ENCODE data around the gene DLD.
A peak's percentile ranks its signal among the peaks of the same experiment; 100 is the strongest.

DLD gene

DNA sequence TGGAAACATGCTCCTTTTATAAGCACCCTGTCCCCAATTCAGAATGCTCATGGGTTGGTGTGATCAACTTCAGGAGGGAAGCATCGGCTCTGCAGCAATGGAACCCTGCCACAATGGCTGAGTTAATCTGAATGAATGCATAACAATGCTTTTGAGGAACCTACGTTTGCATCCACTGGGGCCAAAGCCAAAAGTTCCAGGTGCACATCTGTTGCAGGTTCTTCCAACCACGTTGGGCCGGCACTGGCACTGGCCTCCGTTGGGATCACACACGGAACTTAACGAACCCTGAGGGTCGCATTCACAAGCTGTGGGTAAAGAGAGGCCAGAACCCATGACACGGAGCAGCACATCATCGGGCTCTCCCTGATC lies 68.5 kb downstream of the DLD start:
- DNase-seq (ENCODE audit: low read depth) = no peak
- no peak overlapping the region for H3K4me3 ChIP-seq (ENCODE audit: low read length)
- TF ChIP-seq, protein P1, sequence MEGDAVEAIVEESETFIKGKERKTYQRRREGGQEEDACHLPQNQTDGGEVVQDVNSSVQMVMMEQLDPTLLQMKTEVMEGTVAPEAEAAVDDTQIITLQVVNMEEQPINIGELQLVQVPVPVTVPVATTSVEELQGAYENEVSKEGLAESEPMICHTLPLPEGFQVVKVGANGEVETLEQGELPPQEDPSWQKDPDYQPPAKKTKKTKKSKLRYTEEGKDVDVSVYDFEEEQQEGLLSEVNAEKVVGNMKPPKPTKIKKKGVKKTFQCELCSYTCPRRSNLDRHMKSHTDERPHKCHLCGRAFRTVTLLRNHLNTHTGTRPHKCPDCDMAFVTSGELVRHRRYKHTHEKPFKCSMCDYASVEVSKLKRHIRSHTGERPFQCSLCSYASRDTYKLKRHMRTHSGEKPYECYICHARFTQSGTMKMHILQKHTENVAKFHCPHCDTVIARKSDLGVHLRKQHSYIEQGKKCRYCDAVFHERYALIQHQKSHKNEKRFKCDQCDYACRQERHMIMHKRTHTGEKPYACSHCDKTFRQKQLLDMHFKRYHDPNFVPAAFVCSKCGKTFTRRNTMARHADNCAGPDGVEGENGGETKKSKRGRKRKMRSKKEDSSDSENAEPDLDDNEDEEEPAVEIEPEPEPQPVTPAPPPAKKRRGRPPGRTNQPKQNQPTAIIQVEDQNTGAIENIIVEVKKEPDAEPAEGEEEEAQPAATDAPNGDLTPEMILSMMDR (IDR thresholded peaks at IDR 0.05; ENCODE audit: insufficient read depth, low read depth, low read length, missing control alignments) = no peak

DNA sequence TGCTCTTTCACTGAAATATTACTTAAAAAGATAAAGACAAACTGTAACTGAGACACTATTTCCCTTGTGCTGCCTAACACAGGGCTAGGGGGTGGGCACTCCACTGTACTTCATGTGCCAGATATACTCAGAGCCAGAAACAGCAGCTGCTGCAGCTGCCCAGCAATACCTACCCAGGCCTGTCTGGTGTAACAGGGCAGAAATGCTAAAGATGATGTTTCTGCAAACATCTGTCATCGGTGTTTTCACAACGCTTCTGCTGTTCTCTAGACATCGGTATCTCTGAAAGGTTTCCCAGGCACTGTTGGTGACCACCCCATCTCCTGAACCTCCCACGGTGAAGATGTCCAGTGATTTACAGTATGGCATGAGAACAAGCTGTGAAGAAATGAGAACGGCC lies 69.3 kb downstream of the DLD start:
- H3K4me3 ChIP-seq (ENCODE audit: low read length) = no peak overlapping the region
- DNase-seq (ENCODE audit: low read depth) = no peak
- TF ChIP-seq, protein P1 (IDR thresholded peaks at IDR 0.05; ENCODE audit: insufficient read depth, low read depth, low read length, missing control alignments) = no peak

DNA sequence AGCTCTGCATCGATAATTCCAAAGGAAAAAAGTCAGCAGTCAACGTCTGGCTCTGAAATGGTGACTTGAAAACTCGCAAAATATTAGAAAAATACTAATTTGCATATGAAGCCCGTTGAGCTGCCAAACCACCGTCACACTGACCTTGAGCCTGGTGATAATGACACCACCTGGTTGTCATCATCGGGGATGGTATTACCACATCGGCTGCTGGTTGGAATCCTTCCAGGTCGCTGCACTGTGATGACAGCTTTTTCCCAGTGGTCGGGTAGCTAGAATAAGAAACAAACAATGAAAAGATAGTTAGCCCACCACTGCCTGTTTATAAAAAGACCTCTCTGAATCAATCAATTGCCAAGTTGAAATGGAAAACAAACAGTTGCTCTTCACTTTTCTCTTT lies 70.4 kb downstream of the DLD start:
- DNase-seq (ENCODE audit: low read depth) = no peak
- TF ChIP-seq, protein P1 (IDR thresholded peaks at IDR 0.05; ENCODE audit: insufficient read depth, low read depth, low read length, missing control alignments) = no peak
- H3K4me3 ChIP-seq (ENCODE audit: low read length) = no peak overlapping the region

DNA sequence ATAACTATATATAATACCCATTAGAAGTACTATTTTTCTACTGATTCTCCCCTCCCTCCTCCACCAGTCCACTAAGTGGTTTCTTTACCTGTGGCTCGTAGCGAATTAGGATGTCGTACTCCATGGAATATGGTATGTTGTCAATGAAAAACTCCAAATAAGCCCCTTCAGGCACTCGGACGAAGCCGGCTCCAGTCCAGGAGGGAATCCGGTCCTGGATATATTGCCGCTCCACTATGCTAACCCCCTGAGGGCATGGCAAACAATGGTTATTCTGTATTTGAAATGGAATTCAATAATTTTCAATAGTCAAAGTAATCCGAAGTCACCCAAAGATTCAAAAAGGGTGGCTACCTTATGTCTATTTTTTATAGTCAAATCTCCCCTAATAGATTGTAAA lies 71.8 kb downstream of the DLD start:
- TF ChIP-seq, protein P1 (IDR thresholded peaks at IDR 0.05; ENCODE audit: insufficient read depth, low read depth, low read length, missing control alignments) = no peak
- no peak overlapping the region for H3K4me3 ChIP-seq (ENCODE audit: low read length)
- DNase-seq (ENCODE audit: low read depth) = no peak

DNA sequence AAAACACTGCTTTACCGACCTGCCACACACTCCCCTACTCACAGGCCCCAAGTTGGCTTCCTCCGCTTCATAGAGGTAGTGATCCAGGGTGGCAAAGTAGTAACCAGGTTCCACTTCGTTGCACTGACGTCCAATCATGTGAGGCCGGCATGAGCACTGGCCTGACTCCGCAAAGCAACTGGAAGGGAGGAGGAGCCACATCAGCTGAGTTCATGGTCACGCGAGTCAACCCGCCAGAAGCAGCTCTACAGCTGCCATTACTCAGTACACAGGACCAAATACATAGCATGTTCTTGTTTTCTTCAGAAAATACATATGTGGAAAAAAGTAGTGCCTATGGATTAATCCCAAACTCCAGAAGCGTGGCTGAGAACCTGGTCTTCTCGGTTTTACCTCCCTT lies 73.5 kb downstream of the DLD start:
- no peak for DNase-seq (ENCODE audit: low read depth)
- no peak overlapping the region for H3K4me3 ChIP-seq (ENCODE audit: low read length)
- TF ChIP-seq, protein P1 (IDR thresholded peaks at IDR 0.05; ENCODE audit: insufficient read depth, low read depth, low read length, missing control alignments) = no peak

DNA sequence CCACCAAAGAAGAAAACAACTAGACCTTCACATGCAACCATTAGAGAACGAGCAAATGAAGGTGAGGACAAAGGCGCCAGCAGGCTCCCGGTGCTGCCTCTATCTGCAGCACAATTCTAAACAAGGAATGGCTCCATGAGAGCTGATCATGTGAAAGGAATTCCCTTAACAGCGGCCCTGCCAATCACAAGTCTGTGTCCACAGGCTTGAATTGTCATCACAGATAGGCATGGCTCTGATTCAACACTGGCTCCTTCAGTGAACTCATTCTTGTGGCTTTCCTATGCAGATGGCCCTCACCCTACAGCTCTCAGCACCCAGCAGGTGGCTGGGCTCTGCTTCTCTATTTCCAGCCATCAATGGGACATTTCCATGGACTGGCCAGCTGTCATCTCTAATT lies 75.7 kb downstream of the DLD start:
- no peak overlapping the region for H3K4me3 ChIP-seq (ENCODE audit: low read length)
- peak; percentile 94 for DNase-seq (ENCODE audit: low read depth)
- TF ChIP-seq, protein P1 (IDR thresholded peaks at IDR 0.05; ENCODE audit: insufficient read depth, low read depth, low read length, missing control alignments) = peak; percentile 27

DNA sequence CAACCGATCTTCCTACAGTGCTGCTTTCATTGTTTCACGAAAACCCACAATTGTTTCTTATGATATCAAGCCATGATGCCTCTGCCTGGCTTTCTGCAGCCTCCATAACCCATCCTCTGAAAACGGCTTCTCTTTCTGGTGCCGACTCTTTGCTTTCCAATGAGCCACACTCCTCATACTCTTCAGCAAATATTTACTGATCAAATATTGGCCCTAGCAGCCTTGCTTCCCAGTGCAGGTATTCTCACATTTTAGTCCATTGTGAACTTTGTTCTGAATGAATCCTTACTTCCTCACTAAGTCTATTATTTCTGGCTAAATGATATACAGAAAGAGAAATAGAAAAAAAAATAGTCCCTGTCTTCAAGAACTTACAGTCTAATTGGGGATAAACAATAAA lies 76.4 kb downstream of the DLD start:
- no peak overlapping the region for H3K4me3 ChIP-seq (ENCODE audit: low read length)
- no peak for DNase-seq (ENCODE audit: low read depth)
- TF ChIP-seq, protein P1 (IDR thresholded peaks at IDR 0.05; ENCODE audit: insufficient read depth, low read depth, low read length, missing control alignments) = no peak
